ENCODE measurements around the gene EXOC1.

- no peak for TF ChIP-seq CTCF (IDR thresholded peaks at IDR 0.05; ENCODE audit: low read depth, low read length)
- TF ChIP-seq POLR2A (IDR thresholded peaks at IDR 0.05; ENCODE audit: extremely low read depth, insufficient read length) = no peak
- no peak for TF ChIP-seq MAX (IDR thresholded peaks at IDR 0.05; ENCODE audit: low read depth, low read length)
- TF ChIP-seq MYC (IDR thresholded peaks at IDR 0.05; ENCODE audit: low read depth, low read length) = no peak
Observed at GRCh38 chr4:55865228-55865806, 11.9 kb downstream of the EXOC1 start.
